Inflammatory macrophage treated with lipopolysaccharide for 1 hour (primary cell): ENCODE results near the gene IFRD1.

Source experiments
- DNase-seq, 2 donors: peaks; one replicate each; pipeline ENCODE4 v3.0.0-alpha.2; 2020 to 2022

IFRD1 gene

DNA sequence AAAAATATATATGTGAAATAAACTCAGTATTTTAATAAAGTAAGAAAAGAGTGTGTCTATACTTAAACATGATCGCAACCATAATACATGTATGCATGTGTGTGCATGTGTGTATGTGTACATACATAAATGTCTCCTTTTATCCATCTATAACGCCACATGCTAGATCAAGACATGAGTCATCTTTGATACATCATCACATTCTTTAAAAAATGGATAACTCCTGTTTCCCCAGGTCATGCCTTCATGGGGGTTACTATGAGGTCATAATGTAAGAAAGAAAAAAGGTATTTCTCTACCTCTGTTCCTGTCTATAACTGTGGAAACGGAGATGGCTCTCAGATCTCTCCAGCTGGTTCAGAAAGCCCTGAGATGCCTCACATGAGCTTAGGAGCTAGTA is 71.7 kb downstream of the IFRD1 start:
- no peak for DNase-seq

DNA sequence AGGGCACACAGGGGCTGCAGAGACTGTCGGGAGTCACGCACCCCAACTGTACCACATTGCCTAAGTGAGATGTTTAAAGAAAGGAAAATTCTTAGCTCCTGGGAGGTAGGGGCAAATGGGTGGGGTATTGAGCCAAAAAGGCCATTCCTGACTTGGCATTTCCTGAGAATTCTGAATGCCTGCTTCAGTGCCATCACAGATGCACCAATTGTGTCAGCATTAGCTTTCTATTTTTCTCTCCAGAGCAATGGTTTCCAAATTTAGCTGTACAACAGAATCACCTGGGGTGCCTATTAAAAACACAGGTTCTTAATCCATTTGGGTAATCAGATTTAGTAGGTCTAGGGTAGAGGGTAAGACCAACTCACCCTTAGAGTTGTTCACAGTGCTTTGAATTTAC is 73.6 kb downstream of the IFRD1 start:
- no peak for DNase-seq
